NCI-H748 (cell line): ENCODE data around the gene DUSP9.
"Not testable (repeated sequence)": the region's sequence is repeated elsewhere in the genome, so short reads cannot be mapped to it uniquely, and the experiment has no call there.

Experiments
- DNase-seq: peaks from one replicate; lab custom pipeline; 2025; ENCODE audit not compliant: unreplicated experiment; lab: John Stamatoyannopoulos, UW

DUSP9 gene

GRCh38 chrX:153670748-153671588 lies 24.0 kb downstream of the DUSP9 start:
- DNase-seq, result no peak

DNA sequence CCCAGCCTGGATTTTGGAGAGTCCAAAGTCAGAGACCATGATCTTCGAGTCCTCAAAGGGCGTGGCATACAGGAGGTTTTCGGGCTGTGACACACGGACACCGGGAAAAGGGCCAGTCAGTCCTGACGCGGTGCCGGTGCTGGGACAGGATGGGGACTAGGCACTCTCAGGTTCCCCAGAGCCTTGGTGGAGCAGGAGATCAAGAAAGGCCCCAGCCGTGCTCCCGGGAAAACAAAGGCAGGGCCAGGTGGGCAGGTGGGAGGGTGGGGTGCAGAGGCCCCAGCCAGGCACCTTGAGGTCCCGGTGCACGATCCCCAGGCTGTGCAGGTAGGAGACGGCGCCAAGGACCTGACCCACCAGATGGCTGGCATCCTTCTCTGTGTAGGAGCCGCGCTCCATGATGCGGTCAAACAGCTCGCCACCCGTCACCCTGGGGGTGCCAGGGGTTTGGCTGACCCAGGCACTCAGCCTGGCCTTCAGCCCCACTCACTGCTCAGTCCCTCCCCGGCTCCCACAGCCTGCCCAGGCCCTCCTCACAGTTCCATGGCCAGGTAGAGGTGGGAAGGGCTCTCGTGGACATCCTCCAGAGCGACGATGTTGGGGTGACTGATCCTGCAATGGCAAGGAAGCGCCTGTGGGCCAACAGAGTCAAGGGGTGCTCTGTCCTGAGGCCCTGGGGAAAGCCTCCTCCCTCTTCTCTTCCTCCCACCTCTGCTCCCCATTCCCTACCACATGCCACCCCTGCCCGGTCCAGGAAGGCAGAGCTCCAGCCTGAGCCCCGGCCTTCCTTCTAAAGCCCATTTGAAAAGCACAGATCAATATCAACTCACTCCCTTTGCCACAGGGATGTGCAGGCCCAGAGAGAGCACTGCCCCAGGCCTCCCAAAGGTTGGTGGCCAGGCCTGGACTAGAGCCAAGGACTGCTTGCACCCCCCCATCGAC lies 24.9 kb downstream of the DUSP9 start:
- no peak for DNase-seq

- DNase-seq, result peak; percentile 27
These were observed 25.8 kb downstream of the DUSP9 start for GRCh38 chrX:153672531-153673427.

DNA sequence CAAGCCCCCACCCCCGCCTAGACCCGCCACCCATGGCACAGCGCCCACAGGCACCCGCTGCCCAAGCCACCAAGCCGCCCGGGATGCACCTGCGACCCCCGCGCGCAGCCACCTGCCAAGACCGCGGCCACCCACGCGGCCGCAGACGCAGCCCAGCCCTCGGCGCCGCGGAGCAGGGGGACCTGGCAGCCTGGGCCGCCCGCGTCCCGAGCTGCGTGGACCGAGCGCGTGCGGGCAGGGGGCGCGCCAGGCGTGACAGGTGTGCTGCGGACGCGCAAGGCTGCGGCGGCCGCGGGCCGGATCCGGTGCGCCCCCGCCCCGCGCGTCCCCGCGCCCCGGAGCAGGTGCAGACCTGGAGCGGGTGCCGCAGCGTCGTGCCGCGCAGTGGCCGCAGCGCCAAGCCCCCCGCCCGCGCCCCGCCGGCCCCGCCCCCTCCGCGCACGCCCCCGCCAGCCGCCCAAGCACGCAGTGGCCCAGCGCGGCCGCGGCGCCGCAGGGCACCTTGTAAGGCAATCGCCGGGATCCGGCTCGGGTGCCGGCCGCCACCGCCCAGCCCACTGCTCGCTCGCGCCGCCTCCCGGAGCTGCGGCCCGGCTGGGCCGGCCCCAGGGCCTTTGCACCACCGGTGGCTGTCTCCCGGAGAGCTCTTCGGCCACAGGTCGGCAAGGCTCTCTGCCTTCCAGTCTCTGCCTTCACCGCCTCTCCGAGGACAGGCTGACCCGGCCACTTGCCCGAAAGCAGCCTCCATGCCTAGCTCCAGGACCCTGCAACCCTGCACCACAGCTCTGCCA lies 26.6 kb downstream of the DUSP9 start, which contains the start of gene PNCK:
Gene PNCK, minus strand, starts transcription at position 386 of the 791 bp plus-strand sequence. CDS start 737 bp downstream, outside the sequence.
- peak; percentile 28 for DNase-seq

DNA sequence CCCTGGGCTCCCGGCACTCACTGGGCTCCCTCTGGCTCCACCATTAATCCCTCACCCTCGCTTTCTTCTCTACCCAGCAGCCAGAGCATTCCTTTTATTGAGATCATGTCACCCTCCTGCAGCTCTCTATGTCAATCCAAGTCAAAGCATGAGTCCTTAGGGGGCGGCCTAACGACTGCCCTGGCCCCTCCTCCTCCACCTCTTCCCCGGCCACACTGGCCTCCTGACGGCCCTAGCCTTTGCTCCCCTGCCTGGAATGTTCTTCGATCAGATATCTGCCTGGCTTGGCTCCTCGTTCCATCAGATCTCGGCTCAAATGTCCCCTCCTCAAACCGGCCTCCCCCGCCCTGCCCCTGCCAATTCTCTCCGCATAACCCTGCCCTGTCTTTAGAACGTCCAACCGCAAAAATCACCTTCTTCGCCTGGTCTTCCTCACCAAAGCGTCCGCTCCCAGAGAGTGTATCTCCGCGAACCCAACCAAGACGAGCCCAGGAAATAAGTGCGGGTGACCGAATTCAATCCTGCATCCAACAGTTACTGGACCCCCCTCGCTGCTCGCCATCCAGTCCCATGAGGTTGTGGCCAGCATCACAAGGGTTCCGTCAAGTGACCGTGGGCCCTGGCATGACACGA lies 27.3 kb downstream of the DUSP9 start:
- DNase-seq, result no peak

DNA sequence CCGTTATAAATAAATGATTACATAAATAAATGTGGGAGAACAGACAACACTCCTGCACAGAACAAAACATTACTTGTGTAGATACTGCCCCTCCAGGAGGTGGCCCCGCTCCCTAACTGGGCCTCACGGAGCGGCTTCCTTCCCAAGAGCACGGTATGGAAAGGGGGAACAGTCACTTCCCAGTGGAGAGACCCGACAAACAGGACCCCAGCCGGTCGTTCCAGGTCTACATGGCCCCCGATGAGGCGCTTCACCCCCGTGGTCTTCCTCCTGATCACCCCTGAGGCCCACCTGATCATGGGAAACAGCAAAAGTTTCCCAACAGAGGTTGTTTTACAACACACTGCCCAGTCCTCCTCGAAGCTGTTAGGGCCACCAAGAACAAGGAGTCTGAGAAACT lies 34.2 kb downstream of the DUSP9 start:
- DNase-seq, result no peak

DNA sequence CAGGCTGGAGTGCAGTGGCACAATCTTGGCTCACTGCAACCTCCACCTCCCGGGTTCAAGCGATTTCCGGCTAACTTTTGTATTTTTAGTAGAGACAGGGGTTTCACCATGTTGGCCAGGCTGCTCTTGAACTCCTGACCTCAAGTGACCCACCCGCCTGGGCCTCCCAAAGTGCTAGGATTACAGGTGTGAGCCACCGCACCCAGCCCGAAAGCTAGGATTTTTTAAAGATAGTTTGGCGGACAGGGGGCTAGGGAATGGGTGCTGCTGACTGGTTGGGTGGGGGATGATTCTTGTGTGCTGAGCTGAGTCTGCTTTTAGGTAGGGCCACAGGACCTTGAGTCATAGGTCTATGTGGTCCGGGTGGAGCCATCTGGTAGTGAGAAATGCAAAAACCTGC lies 36.5 kb downstream of the DUSP9 start:
- DNase-seq, result not testable (repeated sequence)

DNA sequence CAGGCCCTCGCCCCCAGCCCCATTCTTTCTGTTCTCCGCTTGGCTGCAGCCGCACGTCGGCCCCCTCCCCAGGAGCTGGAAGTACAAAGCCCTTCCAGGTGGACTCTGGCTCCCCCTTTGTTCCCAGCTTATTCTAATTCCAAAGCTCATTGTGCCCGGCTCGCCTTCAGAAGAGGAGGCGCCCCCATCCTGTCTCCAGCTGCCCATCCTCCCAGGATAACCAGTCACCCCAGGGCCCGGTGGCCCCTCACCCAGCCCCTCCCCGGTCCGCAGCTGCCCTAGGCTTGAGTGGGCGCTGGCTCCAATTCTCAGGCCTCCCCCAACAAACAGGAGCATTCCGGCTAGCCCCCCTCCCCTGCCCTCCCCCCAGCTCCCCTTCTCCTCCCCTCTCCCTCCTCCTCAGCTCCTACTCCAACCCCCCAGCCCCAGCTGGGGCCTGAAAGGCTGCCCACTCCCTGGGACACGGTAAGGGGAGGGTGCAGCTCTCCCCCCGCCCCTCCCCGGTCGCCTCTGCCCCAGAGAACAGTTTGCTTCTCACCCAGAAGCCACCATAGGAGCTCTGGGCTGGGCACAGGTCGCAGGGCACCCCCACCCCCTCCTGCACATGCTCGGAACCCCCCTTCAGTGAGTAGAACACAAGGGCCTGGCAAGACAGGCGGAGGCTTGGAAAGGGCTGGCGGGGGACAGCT lies 37.6 kb downstream of the DUSP9 start:
- peak; percentile 11 for DNase-seq

GRCh38 chrX:153685156-153685536 lies 38.1 kb downstream of the DUSP9 start:
- no peak for DNase-seq

GRCh38 chrX:153685751-153686696 lies 39.0 kb downstream of the DUSP9 start:
- no peak for DNase-seq

GRCh38 chrX:153686711-153687110 lies 39.7 kb downstream of the DUSP9 start:
- peak; percentile 22 for DNase-seq

DNA sequence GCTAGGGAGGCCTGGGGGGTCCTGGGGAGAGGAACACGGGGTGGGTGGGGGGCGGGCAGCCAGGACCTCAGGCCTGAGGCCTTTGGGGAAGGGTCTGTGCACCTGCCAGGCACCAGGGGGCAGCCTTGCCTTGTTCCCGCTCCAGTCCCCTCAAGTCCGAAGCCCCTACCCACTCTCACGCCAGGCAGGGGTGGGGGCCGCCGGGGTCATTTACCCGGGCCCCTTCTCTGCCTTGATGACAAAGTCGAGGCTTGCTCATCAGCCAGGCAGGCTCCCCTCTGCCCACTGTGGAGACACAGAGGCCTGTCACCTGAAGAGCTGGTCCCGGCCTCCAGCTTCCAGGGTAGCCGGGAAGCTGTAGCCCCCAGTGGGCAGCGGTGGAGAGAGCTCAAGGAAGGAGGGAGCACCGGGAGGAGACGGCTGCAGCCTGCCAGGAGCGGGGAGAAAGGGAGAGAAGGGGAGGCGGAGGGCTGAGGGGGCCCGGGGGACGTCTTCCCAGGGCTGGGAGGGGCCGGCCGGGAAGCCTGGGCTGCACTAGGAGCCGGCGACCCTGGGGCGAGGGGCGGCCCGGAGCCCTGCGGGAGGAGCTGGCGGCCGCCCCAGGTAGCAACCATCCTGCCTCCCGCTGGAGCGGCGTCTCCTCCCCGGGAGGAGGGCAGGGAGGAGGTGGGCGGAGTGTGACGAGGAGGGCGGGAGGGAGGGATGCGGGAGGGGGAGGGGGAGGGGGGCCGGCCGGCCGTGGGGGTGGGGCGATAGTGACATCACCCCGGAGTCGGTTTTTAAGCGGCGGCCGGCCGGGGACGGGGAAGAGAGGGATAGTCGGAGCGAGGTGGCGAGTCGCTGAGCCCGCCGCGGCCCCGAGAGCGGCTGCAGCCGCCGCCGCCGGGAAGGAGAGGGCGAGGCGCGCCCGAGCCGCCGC lies 40.4 kb downstream of the DUSP9 start, which contains the start of gene SLC6A8:
Gene SLC6A8, plus strand, starts transcription at position 806 of the 919 bp plus-strand sequence. CDS start 649 bp downstream, outside the sequence.
- DNase-seq, result peak; percentile 77

- DNase-seq, result no peak
These were observed 41.1 kb downstream of the DUSP9 start for GRCh38 chrX:153688071-153688470.

DNA sequence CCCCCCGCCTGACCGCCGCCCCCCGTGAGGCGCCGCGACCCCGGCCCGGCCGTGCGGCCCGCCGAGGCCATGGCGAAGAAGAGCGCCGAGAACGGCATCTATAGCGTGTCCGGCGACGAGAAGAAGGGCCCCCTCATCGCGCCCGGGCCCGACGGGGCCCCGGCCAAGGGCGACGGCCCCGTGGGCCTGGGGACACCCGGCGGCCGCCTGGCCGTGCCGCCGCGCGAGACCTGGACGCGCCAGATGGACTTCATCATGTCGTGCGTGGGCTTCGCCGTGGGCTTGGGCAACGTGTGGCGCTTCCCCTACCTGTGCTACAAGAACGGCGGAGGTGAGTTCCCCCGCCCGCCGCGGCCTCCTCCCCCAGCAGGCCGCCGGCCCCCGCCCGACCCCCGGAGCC lies 41.5 kb downstream of the DUSP9 start:
- no peak for DNase-seq

- DNase-seq, result no peak
These were observed 42.0 kb downstream of the DUSP9 start for GRCh38 chrX:153688911-153689590.
